GM18951 (cell line): Measurements from ENCODE around the gene KIF5C.

Source experiments
- POLR2A ChIP-seq: IDR thresholded peaks from 4 replicates; pipeline ENCODE4 v1.6.1; 2011; ENCODE audit warnings: mild to moderate bottlenecking; ENCODE audit not compliant: insufficient read length, insufficient read depth; ENCODE audit errors: extremely low read depth
- in situ Hi-C: fragments of 300-500 bp; cut with MboI; formaldehyde crosslinking; loops from one replicate; pipeline ENCODE4 v1.12.0; 2022; ENCODE audit warnings: low sequenced_read_pairs, mixed read lengths, inconsistent platforms; ENCODE audit not compliant: unreplicated experiment

Gene KIF5C

DNA sequence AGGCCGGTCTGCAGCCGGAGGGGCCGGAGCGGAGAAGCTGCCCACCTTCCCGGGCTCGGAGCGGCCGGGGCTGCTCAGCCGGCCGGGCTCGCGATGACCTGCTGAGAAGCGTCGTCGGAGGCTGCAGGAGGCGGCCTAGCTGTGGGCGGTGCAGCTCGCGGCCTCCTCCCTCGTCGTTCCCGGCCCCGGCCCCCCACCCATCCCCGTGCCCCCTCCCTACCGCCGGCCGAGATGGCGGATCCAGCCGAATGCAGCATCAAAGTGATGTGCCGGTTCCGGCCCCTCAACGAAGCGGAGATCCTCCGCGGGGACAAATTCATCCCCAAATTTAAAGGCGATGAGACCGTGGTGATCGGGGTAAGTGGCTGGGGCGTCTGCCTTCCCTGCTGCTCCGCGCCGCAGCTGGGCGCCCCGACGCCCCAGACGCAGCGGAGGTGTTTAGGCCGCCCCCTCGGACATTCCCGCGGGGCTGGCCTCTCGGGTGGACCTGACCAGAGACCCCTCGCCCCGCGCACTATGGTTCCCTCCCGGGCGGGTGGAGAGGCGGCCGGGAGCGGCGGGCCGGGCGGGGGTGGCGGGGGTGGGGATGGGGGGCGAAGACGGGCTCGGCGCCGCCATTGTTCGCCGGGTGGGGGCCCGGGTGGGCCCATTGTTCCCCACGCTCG, 492 bp downstream of the KIF5C start:
- no peak for TF ChIP-seq POLR2A
- in situ Hi-C loops = no loop called here

DNA sequence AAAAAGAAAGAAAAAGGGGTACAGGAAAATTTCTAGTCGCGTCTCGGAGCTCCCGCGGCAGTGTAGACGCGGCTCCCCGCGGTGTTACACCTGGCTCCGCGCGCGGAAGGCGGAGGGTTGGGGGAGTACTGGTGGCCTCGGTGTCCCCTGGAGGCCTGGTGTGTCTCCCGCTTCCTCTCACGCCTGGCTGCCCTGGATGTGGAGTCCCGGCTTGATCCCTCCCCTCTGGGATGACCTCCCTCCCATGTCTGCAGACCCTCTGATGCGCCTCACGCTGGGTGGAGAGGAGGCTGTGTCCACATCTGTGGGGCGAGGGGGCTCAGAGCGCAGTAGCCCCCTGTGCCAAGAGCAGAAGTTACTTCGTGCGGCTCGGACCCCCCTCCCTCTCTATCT, 1.2 kb downstream of the KIF5C start:
- in situ Hi-C loops = no loop called here
- TF ChIP-seq POLR2A = no peak

DNA sequence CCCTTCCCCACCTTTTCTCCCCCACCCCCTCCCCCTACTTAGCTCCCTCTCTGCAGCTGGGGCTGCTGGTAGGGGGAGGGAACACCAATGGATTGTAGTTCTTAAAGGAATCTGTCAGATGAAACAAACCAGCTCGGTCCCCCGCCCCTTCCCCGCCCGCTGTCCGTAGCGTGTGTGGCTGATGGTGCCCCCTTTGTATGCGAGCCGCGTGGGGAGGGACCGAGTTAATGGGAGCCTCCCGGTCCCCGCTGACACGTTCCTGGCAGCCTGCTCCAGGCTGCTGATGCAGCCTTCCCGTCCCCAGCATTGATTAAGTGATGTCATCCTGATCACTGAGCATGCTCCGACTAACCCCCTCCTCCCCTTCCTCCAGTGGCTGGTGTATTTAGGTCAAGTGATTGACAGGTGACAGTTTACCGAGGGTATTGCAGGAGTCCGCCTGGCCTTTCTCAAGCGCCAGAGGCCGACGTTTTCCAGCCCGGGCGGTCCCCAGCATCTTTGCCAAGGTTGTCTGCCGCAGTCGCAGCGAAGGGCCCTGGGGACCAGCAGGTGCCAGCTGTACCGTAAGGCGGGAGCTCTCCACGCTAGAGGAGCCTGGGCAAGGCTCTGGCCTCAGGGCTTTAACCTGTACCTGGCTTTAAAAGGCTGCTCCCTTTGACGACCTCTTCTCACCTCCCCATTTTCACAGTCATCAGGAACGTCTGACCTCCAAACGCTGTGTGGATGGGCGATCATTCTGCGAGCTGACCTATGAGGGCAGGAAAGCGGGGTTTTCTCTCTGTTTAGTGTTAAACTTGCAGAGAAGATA, 1.8 kb downstream of the KIF5C start:
- TF ChIP-seq POLR2A = no peak
- in situ Hi-C loops = no loop called here

DNA sequence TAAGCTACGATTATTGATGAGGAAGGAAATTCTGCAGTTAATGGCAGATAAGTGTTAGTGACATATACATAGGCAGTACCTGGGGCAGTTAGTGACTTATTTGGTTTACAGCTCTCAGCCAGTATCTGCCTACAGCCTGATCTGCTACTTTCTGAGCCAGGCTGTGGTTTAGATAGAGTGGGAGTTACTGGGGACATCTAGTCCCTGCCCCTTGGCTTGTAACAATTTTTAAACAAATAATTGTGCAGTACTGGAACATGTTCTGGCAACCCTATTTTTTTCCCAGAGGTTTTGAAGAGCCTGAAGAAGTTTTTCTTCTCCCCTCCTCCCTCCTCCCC, 2.3 kb downstream of the KIF5C start:
- no peak for TF ChIP-seq POLR2A
- in situ Hi-C loops = no loop called here

DNA sequence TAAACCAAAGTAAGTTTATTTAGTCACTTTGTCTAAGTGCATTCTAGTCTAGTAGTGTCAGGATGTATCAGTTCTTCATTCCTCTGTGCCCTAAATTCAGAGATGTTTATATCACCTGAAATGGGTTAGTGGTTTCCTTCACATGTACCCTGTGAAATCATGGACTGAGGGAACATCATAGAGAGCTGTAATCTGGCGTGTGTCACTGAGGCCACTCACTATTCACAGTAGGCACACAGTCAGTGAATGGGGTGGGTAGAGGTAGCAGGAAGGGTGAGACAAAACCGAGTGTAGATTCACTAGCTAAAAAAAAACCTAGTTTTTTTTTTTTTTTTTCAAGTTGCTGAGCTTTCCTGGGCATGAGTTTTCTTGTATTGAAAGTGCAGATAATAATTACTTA, 5.6 kb downstream of the KIF5C start:
- no peak for TF ChIP-seq POLR2A
- in situ Hi-C loops = no loop called here

DNA sequence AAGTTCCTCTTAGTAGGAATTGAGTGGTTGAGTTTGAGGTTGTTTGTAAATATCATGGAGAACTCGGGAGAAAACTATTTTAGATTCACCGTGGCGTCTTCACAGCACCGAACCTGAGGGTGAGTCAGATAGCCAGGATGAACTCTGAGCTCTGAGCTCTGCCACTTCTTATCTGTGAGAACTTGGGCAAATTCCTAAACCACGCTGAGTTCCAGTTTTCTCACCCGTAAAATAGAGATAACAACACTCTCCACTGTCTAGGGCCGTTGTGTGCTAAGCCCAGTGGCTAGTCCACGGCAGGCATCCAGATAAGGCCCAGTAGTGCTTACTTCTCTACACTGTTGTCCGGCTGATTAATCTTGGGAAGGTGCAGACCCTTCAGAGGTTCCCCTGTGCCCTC, 7.0 kb downstream of the KIF5C start:
- in situ Hi-C loops = no loop called here
- no peak for TF ChIP-seq POLR2A

GRCh38 chr2:148885209-148885608, 10.2 kb downstream of the KIF5C start:
- no peak for TF ChIP-seq POLR2A
- in situ Hi-C loops = no loop called here

- in situ Hi-C loops = no loop called here
- TF ChIP-seq POLR2A = no peak
Measured at GRCh38 chr2:148885988-148886387, 11.0 kb downstream of the KIF5C start.

DNA sequence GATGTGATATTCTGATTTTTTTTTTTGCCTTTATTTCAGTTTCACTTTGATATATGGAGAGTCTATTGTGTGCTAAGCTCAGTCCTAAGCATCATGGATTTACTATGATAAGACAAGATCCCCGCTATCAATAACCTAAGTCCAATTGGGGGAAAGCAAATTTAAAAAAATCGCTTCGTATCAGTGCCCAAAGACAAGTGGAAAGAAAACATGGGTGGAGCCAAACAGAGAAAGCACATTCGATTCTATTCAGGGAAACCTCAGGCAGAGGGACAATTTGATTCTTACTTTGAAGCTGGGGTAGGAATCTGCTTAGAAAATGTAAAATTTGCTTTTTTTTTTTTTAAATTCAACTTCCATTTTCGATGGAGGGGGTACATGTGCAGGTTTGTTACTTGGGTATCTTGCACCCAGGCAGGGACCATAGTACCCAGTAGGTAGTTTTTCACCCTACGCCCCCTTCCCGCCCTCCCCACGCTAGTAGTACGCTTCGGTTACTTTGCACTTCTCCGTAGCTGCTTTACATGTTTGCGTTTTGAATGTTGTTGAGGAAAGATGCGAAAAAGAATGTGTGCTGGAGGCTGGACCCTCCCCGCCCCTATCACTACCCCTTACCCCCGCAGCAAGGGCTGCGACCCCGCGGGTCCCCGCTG, 12.4 kb downstream of the KIF5C start:
- in situ Hi-C loops = no loop called here

DNA sequence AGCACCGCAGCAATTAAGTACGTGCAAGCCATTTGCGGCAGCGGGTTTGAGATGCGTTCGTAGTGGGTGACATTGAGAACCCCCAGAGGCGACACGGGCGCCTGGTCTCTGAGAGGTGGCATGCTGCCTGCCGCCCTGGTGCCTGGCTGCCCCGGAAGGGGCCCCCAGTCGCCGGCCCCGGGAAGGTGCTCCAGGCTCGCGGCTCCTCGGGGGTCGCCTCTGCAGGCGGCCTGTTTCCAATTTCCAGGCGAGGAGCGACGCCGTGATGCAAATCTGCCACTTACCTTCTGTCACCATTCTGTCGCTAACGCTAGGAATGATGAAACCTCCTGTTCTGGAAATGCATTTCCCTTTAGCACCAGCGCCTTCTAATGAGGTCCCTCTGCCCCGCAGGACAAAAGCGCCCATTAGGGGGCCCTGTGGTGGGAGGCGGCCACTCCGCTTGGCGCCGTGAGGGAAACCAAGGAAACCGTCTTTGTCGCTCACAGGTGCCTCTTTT, 13.0 kb downstream of the KIF5C start:
- TF ChIP-seq POLR2A = no peak
- in situ Hi-C loops = no loop called here

More for the DNA sequence above, 12.4 kb downstream of the KIF5C start:
- TF ChIP-seq POLR2A = no peak

DNA sequence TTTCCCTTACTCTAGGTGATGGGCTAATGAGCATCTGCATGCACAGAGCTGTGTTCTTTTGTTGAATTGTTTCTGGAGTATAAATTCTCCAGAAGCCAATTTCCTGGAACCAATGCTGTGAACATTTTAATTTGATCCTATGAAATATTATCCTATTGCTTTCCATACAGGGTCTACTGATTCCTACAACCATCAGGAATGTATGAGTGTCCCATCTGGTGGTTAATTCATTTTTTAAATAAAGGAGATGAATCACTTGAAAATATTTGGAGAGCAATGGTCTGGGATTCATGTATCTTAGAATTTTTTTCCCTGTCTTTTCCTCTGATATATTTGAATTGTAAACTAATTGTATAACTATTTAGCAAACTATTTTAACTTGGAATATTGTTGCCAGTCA, 14.0 kb downstream of the KIF5C start:
- in situ Hi-C loops = no loop called here
- TF ChIP-seq POLR2A = no peak

DNA sequence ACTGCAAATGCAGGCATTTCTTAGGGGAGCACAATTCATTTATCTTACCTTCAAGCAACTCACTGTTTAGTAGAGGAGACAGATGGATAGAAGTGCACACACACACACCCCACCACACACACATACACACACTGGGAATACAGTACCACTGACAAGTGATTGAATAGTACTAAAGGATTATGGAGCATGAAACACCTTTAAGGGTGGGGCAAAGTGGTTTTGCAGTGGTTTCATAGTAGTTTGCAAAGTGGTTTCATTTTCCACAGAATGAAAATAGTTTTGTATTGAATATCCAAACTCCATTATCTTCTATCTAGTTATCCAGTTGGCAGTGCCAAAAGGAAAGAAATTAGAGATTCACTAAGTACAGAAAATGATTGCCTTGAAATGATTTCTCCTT, 18.9 kb downstream of the KIF5C start:
- no peak for TF ChIP-seq POLR2A
- in situ Hi-C loops = no loop called here

DNA sequence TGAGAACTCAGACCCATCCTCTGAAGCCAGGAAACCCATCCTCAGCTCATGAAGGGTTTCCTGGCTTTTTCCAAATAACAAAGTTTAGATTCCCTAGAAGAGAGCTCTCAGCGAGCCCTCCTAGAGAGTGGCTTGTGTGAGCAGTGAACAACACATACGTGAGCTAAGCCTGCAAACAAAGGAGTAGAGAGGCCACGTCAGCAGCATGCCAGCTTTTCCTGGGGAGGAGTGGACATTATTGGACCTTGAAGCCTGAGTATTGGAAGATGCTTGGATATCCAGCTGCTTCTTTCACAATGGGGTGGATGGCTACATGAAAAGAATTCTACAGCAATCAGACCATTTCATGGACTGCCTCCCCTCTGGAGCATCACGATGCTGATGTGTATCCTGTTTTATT, 21.1 kb downstream of the KIF5C start:
- no peak for TF ChIP-seq POLR2A
- in situ Hi-C loops = no loop called here

- no peak for TF ChIP-seq POLR2A
- in situ Hi-C loops = no loop called here
Measured at GRCh38 chr2:148899638-148900318, 24.8 kb downstream of the KIF5C start.

GRCh38 chr2:148900350-148900837, 25.4 kb downstream of the KIF5C start:
- in situ Hi-C loops = no loop called here
- no peak for TF ChIP-seq POLR2A
